NCI-H524 (cell line): Measurements from ENCODE around the gene CSNK1E.

Source experiments
- DNase-seq, 2 experiments: peaks; one replicate each; lab custom pipeline; 2025; lab: John Stamatoyannopoulos, UW

CSNK1E gene

DNA sequence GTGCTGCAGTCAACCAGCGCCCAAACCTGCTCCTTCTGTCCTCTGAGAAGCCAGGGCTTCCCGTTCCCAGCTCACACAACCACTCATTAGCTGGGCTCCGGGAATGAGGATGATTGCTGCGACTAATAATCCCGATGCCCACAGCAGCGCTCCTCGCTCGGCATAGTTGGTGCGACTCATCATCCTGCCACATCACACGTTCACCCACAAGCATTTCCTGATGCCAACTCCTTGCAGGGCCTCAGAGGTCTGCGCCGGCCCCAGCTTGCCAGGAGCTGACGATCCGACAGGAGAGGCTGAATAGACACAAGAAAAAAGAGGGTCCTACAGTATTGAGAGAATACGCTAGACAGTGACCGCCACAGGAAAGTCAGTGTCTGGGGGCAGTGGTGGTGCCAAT is 10.6 kb upstream of the CSNK1E start:
- DNase-seq, result no peak

- no peak for DNase-seq
Observed at GRCh38 chr22:38327396-38327795, 10.2 kb upstream of the CSNK1E start.

GRCh38 chr22:38325587-38325986 is 8.4 kb upstream of the CSNK1E start:
- DNase-seq, result no peak

- DNase-seq, result no peak
Observed at GRCh38 chr22:38320605-38321402, 3.6 kb upstream of the CSNK1E start.

DNA sequence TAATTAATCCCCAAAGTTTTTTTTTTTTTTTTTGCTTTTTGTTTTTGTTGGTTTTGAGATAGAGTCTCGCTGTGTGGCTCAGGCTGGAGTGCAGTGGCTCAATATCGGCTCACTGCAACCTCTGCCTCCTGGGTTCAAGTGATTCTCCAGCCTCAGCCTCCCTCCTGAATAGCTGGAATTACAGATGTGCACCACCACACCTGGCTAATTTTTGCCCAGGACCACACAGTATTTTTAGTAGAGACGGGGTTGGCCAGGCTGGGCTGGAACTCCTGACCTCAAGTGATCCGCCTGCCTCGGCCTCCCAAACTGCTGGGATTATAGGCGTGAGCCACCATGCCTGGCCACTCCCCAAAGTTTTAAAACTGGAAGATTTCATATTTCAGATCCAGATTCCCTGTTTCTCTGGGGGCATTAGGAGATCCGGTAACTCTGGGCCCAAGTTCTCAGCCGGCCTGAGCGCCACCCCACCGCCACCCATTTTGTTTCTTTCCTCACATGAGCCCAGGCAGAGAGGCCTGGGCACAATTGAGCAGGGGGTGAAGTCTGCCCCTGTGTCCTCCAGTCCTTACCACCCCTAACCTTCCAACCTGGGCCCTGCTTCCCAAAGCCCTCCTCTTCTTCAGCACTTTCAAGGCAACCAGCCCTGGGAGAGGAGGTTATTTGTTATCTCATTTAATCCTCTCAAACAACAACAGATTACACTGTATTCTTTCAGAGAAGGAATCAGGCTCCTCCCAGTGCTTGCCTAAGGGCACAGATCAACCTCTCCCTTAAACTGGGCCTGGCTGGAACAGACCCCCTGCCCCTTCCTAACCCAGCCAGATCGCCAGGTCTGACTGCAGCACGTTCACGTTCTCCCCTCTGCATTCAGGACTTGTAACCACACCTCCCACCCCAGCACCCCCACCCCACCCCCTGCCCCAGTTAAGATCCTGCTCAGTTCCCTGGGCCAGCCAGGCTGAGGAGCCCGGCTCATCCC is 1.9 kb upstream of the CSNK1E start:
- DNase-seq, result no peak

GRCh38 chr22:38317995-38318715 is 922 bp upstream of the CSNK1E start:
- no peak for DNase-seq

DNA sequence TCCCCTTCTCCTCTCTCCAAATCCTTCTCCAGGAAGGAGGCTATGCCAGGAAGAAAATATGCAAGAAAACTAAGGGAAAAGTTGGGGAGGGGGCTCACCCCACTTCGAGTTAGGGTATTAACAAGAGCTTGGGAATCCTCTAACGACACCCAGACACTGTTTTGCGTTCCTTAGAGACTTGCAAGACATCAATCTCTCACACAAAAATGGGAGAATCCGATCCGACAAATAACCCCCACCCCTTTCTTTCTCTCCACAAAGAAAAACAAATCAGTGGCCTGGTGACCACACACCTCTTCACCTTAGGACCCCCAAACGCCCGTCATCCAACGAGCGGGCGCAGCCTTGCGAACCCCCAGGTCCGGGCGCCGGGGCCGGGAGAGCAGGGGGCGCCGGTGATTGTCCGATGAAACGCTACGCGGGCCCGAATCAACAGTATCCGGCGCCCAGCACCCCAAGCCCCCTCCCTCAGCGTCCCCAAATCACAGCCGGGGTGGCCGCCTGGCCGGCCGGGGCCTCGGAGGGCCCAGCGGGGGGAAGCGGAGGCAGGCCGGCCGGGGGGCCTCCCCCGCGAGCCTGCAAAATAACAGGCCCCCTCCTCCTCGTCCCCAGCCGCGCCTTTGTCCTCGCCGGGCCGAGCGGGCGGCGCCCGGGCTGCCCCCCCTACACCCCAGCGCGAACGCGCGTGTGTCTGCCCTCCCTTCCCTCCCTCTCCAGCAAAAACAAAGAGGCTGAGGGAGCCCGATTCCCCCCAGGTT is 690 bp downstream of the CSNK1E start:
- peak in 1 of 2 experiments; percentile 63 for DNase-seq

GRCh38 chr22:38315823-38316363 is 1.3 kb downstream of the CSNK1E start:
- DNase-seq, result peak in 1 of 2 experiments; percentile 54

- DNase-seq, result peak; percentile 83 to 90
Observed at GRCh38 chr22:38314933-38315822, 2.1 kb downstream of the CSNK1E start.

- DNase-seq, result peak in 1 of 2 experiments; percentile 32
Observed at GRCh38 chr22:38314051-38314932, 2.9 kb downstream of the CSNK1E start.

DNA sequence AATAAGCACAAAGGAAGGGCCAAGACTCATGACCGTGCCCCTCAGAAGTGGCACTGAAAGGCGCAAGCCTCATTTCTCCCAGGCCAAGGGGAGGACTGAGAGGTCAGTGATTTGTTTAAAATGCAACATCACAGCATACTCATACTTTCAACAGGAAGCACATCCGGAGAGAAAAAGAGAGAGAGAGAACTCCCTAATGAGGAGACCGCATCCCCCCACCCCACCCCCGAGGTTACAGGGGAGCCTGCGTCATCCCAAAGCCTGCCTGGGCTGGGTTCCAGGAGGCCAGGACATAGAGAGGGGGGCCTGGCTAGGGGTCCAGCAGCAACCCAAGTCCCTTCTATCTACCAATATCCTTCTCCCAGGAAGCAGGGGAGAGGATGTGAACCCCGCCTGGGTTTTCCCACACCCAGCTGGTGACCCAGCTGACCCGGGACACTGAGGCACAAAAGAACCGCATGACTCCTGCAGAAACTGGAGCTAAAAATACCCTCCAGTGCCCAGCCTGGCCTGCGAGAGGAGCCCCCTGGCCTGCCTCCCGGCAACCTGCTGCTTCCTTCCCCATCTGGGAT is 3.8 kb downstream of the CSNK1E start:
- no peak for DNase-seq

DNA sequence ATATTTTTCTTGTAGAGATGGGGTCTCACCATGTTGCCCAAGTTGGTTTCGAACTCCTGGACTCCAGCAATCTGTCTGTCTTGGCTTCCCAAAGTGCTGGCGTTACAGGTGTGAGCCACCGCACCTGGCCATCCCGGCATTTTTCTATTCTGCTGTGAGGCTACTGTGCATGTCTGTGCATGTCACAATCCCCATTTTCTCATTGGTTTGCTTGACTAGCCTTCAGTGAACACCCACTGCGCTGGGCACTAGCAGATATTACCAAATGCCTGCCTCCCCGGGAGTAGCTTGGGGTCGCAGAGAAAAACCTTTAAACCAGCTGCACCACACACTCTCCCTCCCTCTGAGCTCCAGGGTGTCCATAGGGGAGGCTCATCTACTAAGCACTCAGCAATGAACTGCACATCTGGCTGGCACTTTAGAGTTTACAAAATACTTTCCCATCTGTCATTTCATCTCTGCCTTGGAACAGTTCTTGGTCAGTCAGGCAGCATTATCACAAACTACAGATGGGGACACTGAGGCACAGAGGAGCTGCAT is 4.9 kb downstream of the CSNK1E start:
- DNase-seq, result peak; percentile 74 to 82

GRCh38 chr22:38311323-38311620 is 6.0 kb downstream of the CSNK1E start:
- no peak for DNase-seq

DNA sequence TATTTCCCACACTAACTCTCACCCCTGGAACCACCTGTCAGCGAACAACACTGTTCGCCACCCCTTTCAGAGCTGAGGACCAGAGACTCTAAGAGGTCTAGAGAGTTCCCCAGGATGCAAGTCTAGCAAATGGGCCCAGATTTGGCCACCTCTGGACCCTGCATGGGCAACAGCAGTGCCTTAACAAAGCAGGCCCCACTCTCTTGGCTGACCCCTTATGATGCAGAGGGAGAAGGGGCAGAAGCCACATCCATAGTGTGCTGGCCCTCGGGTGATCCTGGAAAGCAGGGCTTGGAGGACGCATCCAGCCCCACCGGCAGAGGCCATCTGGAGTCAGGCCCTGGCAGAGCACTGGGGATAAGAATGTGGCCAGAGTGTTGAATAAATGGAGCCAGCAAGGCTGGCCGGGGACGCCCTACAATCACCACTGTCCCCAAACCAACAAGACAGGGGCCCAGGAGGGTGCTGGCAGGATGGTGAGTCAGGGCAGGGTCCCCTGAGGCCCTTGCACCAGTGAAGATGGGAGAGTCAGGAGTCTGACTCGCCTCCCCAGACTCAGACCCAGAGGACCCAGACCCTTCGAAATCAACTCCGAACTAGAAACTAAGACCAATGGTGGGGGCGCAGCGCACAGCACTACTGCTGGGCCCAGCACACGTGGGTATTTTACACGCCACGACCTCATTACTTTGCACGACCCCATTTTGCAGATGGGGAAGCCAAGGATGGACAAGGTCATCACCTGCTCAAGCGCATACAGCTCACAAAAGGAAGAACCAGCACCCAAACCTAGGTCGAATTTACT is 6.5 kb downstream of the CSNK1E start:
- no peak for DNase-seq

DNA sequence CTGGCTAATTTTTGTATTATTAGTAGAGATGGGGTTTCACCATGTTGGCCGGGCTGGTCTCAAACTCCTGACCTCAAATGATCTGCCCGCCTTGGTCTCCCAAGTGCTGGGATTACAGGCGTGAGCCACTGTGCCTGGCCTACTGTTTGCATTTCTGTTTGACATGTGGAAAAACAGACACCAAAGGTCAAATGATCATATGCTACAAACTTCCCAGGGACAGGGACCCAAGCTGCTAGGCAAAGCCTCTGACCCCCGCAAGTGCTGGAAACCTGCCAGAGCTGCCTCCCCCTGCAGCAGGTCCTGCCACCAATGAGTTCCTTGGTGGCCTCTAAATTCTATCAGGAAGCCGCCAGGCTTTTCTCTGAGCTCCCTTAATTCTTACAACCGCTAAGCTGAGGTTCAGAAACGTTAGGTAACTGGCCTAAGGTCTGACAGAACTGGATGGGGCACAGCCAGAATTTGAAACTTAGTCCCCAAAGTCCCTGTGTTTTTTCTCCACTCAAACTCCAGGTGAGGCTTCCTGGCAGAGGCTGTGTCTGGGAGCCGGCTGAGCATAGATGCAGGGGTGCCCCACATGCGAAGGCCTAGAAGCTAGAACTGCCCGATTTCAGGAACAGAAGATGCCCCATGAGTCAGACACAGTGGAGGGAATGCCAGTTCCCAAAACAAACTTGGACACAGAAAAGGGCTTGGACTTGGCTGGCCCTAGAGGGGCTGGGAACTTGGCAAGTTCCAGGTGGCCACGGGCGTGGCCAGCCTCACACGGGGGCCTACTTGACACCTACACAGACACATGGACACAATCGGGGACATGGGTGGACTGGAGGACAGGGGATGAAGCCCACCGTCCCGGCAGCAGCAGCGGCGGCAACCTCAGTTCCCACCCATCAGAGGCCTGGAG is 7.4 kb downstream of the CSNK1E start:
- DNase-seq, result no peak

GRCh38 chr22:38308791-38309498 is 8.3 kb downstream of the CSNK1E start:
- no peak for DNase-seq
